Naive thymus-derived CD8-positive, alpha-beta T cell (primary cell): Measurements from ENCODE around the gene CAMK2D. TPM values are rescaled to one million over a fixed set of nuclear protein-coding genes. Genes with fewer than 3 reads are reported as not detected.

Experiments used
- ATAC-seq, 2 donors: fragments of 150-1000 bp; cut with Tn5 transposase in 1 of 2; sonication (Bioruptor Pico), chemical (Tn5 transposase) in 1 of 2; 1 replicate in 1 of 2; 2 replicates in 1 of 2; pipeline ENCODE4 v1.10.0; 2021; ENCODE audit warnings: mild to moderate bottlenecking in 2 of 2, moderate library complexity in 2 of 2
- POLR2A ChIA-PET: fragments of 350-600 bp; sonication (Branson Sonifier 250); formaldehyde crosslinking; loops from one replicate; lab custom pipeline; 2021; ENCODE audit warnings: antibody characterized with exemption; lab: Charles Lee
- DNase-seq, 10 donors: peaks; one replicate each; pipeline versions ENCODE4 v3.0.0 to v3.0.0-alpha.2; 2020 to 2022
- H3K27ac Mint-ChIP-seq, 10 donors: one replicate each; pipeline ENCODE4 v1.8.0; 2020 to 2022; ENCODE audit warnings: mild to moderate bottlenecking in 10 of 10, mixed read lengths in 10 of 10, moderate library complexity in 4 of 10, inconsistent platforms in 1 of 10
- H3K27me3 Mint-ChIP-seq, 5 donors: one replicate each; pipeline ENCODE4 v1.8.0; 2021 to 2022; ENCODE audit warnings: mixed read lengths in 5 of 5
- H3K36me3 Mint-ChIP-seq, 3 donors: one replicate each; pipeline ENCODE4 v1.8.0; 2020 to 2022; ENCODE audit warnings: mixed read lengths in 3 of 3, mild to moderate bottlenecking in 2 of 3, inconsistent platforms in 1 of 3
- H3K4me1 Mint-ChIP-seq, 4 donors: one replicate each; pipeline ENCODE4 v1.8.0; 2021 to 2022; ENCODE audit warnings: mixed read lengths in 4 of 4
- H3K4me3 Mint-ChIP-seq, 10 donors: one replicate each; pipeline ENCODE4 v1.8.0; 2020 to 2022; ENCODE audit warnings: mild to moderate bottlenecking in 10 of 10, mixed read lengths in 10 of 10, moderate library complexity in 6 of 10, inconsistent platforms in 1 of 10
- H3K9me3 Mint-ChIP-seq, 9 donors: one replicate each; pipeline ENCODE4 v1.8.0; 2020 to 2022; ENCODE audit warnings: mixed read lengths in 9 of 9, mild to moderate bottlenecking in 3 of 9, inconsistent platforms in 1 of 9, moderate library complexity in 1 of 9
- polyA plus RNA-seq, 3 donors: library from polyadenylated mRNA; unstranded; fragments of 300-500 nt; fragmentation: Illumina TruSeq; gene quantifications; one replicate each; pipeline ENCODE4 v1.2.3, GENCODE V29; 2021
- total RNA-seq, 8 experiments: library from RNA in 2 of 8; stranded (reverse) in 2 of 8; gene quantifications; one replicate each; pipeline ENCODE4 v1.2.3 and lab custom pipeline; 2021 to 2026

CAMK2D gene
- total and polyA plus RNA-seq, 5 experiments from 2014 or later = 10.4 to 40.8 (median 12.0) TPM

DNA sequence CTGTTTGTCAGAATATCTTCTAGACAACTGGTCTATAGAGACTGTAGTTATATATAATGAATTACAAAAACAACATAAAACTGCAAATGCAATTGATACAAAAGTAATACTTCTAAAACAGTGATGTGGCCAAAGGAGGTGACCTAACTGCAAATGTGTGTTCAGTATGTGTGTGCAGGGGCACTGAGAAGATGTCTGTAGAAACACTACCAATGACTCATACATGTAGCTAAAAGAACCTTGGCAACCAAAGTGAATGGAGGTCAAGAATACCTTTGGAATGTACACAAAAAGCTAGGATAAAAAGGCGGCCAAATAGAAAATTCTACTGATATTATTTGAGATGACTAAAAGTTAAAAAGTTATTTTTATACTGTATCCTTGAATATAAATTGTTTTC, 261.8 kb downstream of the CAMK2D start:
- ATAC-seq (no peak), DNase-seq (no peak)
- POLR2A ChIA-PET = no interaction called here
- Mint-ChIP-seq H3K9me3 (peaks cover 0 to 5% (median 0%) of the 10 kb centered on the region in 9 donors), H3K36me3 (peaks cover 35 to 70% (median 62%) of the 10 kb centered on the region in 3 donors), H3K4me1 (no peaks in the 10 kb centered on the region), H3K4me3 (no peak overlapping the region), H3K27ac (no peak overlapping the region), H3K27me3 (no peaks in the 10 kb centered on the region)

DNA sequence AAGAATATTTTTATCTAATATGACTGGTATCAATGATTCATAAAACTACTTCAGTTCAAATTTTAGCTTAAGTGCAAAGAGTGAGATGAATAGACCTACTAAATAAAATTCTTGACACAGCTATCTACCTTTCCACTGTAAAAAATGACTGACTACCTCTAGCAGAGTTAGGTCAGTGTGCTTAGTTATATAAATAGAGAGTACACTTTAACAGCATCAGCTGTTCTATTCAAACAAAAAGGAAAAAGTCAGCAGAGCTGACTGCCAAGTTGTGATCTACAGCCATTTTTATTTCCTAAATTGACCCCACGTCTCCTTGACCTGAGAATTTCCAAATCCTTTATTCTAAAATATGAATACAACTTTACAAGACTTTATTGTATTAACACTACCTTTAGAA, 262.4 kb downstream of the CAMK2D start:
- H3K9me3 Mint-ChIP-seq = peaks cover 0 to 5% (median 0%) of the 10 kb centered on the region in 9 donors
- POLR2A ChIA-PET = no interaction called here

DNA sequence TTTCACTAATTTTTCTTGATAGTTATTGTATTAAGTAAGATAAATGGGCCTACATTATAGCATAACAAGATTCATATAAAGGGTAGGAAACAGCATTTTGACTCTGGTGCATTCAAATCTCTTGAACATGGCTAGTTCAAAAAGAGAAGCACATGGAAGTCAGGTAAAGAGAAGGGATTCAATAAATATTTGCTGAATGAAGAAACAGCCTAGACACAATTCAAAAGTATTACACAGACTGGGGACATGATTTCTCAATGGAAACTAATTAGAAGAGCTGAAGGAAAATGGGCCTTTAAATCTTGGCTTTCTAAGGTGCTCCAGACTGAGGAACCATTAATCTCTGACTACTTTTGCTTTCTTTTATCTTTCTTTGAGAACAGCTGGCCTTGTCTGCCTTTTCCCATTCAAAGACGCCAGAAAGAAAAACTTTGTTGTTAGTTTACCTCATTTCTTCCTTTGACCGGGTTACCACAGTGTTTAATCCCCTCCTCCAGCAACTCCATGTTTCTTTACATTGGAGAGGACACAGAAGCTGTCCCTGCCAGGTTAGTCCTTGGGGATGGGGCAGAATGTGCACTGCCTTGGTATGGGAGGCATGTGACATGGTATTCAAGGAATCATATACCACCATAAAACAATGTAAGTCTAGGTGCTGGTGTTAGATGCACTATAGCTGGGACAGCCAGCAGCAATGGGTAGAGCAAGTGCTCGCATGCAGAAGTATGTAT, 264.2 kb downstream of the CAMK2D start:
- H3K27me3 Mint-ChIP-seq = no peaks in the 10 kb centered on the region
- no peak for ATAC-seq
- DNase-seq = no peak
- peaks cover 0 to 5% (median 0%) of the 10 kb centered on the region in 9 donors for H3K9me3 Mint-ChIP-seq
- H3K36me3 Mint-ChIP-seq = peaks cover 25 to 51% (median 50%) of the 10 kb centered on the region in 3 donors
- no peak overlapping the region for H3K4me3 Mint-ChIP-seq
- H3K4me1 Mint-ChIP-seq = no peaks in the 10 kb centered on the region
- no peak overlapping the region for H3K27ac Mint-ChIP-seq
- POLR2A ChIA-PET = no interaction called here

More for the DNA sequence above, 262.4 kb downstream of the CAMK2D start:
- H3K27me3 Mint-ChIP-seq = no peaks in the 10 kb centered on the region
- no peak overlapping the region for H3K4me3 Mint-ChIP-seq
- DNase-seq = no peak
- no peak for ATAC-seq
- no peak overlapping the region for H3K27ac Mint-ChIP-seq
- H3K4me1 Mint-ChIP-seq = no peaks in the 10 kb centered on the region
- H3K36me3 Mint-ChIP-seq = peaks cover 35 to 66% (median 59%) of the 10 kb centered on the region in 3 donors

DNA sequence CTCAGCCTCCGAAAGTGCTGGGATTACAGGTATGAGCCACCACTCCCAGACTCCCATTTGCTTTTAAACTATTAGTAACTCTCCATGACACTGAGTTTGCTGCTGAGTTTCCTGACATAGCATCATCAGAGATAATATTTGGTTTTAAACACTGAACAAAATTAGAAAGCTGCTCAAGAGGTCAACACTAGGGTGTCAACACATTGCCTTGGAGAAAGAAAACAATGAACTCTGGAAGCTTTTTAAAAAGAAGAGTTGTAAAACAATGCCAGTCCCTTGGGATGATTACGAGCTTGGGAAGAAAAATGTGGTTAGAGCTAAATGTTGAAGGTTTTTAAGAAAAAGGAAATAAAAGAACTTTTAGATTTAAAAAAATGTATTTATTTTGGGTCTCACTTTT, 264.8 kb downstream of the CAMK2D start:
- H3K9me3 Mint-ChIP-seq = peaks cover 0 to 5% (median 0%) of the 10 kb centered on the region in 9 donors
- DNase-seq = no peak
- no peak for ATAC-seq
- peaks cover 23 to 49% (median 47%) of the 10 kb centered on the region in 3 donors for H3K36me3 Mint-ChIP-seq
- no peak overlapping the region for H3K4me3 Mint-ChIP-seq
- H3K27ac Mint-ChIP-seq = no peak overlapping the region
- H3K27me3 Mint-ChIP-seq = no peaks in the 10 kb centered on the region
- POLR2A ChIA-PET = no interaction called here
- H3K4me1 Mint-ChIP-seq = no peaks in the 10 kb centered on the region

DNA sequence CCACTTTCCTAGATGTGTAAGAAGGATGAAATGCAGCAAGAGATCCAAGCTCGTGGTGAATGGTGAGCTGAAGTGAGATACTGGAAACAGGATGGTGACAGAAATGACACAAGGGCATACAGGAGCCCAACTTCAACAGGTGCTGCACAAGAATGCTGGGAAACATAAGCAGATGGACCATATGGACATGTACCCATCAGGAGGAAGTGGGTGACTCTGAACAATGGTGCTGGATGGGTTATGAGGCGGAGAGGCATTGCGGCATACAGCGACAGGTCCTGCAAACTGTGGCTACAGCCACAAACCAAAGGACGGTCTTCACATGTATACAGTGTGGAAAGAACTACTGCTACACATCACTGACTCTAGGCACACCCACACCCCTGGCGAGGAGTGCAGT, 265.7 kb downstream of the CAMK2D start:
- POLR2A ChIA-PET = no interaction called here
- Mint-ChIP-seq H3K27ac (no peak overlapping the region), H3K9me3 (peaks cover 0 to 5% (median 0%) of the 10 kb centered on the region in 9 donors), H3K36me3 (peaks cover 23 to 49% (median 45%) of the 10 kb centered on the region in 3 donors), H3K4me1 (no peaks in the 10 kb centered on the region), H3K27me3 (no peaks in the 10 kb centered on the region), H3K4me3 (no peak overlapping the region)
- DNase-seq = no peak
- ATAC-seq = no peak

DNA sequence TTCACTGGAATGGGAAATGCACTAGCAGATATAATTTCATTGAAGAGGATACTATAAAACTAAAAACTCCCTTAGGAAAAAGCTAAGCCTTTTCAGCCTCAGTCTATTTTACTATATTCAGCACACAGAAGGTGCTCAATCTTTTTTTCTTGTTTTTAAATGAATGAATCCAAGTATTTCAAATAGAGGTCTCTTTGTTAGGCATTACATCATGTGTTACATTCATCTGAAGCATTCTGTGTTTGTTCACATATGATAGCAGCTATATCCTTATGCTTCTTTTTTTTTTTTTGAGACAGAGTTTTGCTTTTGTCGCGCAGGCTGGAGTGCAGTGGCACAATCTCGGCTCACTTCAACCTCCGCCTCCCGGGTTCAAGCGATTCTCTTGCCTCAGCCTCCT, 278.4 kb downstream of the CAMK2D start:
- no peak for ATAC-seq
- Mint-ChIP-seq H3K36me3 (peaks cover 41 to 74% (median 53%) of the 10 kb centered on the region in 3 donors), H3K9me3 (peaks cover 0 to 12% (median 4%) of the 10 kb centered on the region in 9 donors), H3K27me3 (no peaks in the 10 kb centered on the region), H3K4me3 (no peak overlapping the region), H3K4me1 (peaks cover 0 to 2% (median 0%) of the 10 kb centered on the region in 4 donors), H3K27ac (no peak overlapping the region)
- POLR2A ChIA-PET = no interaction called here
- DNase-seq = no peak

DNA sequence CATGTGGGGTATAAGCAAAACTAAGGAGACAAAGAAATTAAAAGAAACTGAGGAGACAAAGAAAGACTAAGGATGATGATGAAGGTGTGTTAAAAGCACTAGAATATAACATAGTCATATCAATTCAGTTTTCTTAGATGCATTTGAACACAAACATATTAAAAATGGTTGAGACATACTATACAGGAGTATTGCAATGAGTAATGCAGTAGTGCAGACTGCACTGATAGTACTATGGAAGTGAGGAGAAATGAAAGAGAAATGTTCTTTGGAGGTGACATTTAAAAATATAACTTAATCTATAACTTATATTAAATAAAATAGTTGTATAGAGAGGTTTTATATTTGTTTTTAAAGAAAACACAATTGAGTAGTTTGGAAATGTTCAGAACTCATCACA, 279.2 kb downstream of the CAMK2D start:
- POLR2A ChIA-PET = no interaction called here
- H3K9me3 Mint-ChIP-seq = peaks cover 0 to 15% (median 4%) of the 10 kb centered on the region in 9 donors
- H3K4me3 Mint-ChIP-seq = no peak overlapping the region
- DNase-seq (no peak), ATAC-seq (no peak)
- peaks cover 44 to 80% (median 55%) of the 10 kb centered on the region in 3 donors for H3K36me3 Mint-ChIP-seq
- peak overlapping the region in 2 of 10 donors; percentile 40 to 43 for H3K27ac Mint-ChIP-seq
- peaks cover 0 to 2% (median 0%) of the 10 kb centered on the region in 4 donors for H3K4me1 Mint-ChIP-seq
- no peaks in the 10 kb centered on the region for H3K27me3 Mint-ChIP-seq

DNA sequence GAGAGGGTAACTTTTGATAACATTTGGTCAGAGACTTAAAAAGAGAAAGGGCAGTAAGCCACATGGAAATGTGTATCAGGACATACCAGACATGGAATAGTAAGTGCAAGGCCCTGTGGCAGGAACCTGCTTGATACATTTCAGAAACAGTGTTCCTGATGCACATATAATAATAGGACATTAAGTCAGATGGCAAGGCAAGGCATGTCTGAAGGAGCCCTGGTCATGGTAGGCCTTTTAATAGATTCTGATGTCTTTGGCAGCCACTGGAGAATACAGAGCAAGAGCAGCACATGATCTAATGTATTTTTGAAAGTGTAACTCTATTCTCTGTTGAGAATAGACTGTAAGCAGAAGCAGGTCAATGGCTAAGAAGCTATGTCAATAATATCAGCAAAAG, 279.7 kb downstream of the CAMK2D start:
- H3K27me3 Mint-ChIP-seq = no peaks in the 10 kb centered on the region
- H3K4me3 Mint-ChIP-seq = no peak overlapping the region
- peaks cover 46 to 82% (median 55%) of the 10 kb centered on the region in 3 donors for H3K36me3 Mint-ChIP-seq
- peaks cover 0 to 2% (median under 1%) of the 10 kb centered on the region in 4 donors for H3K4me1 Mint-ChIP-seq
- H3K9me3 Mint-ChIP-seq = peaks cover 0 to 17% (median 6%) of the 10 kb centered on the region in 9 donors
- POLR2A ChIA-PET = no interaction called here
- DNase-seq (no peak), ATAC-seq (no peak)
- peak overlapping the region in 1 of 10 donors; percentile 43 for H3K27ac Mint-ChIP-seq

DNA sequence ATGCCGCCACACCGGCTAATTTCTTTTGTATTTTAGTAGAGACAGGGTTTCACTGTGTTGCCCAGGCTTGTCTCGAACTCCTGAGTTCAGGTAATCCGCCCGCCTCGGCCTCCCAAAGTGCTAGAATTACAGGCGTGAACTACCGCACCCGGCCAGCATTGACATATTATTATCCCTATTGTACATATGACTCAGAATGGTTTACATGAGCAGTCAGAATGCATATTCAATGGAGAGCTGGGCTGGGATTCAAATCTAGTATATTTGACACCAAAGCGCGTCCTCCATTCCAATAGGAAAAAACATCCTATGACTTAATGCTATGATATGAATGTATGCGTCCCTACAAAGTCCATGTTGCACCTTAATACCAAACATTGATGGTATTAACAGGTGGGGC, 281.4 kb downstream of the CAMK2D start:
- Mint-ChIP-seq H3K27ac (no peak overlapping the region), H3K27me3 (no peaks in the 10 kb centered on the region), H3K36me3 (peaks cover 48 to 80% (median 59%) of the 10 kb centered on the region in 3 donors), H3K9me3 (peaks cover 0 to 21% (median 10%) of the 10 kb centered on the region in 9 donors), H3K4me1 (peaks cover 0 to 3% (median under 1%) of the 10 kb centered on the region in 4 donors), H3K4me3 (no peak overlapping the region)
- ATAC-seq (no peak), DNase-seq (no peak)
- POLR2A ChIA-PET = no interaction called here

DNA sequence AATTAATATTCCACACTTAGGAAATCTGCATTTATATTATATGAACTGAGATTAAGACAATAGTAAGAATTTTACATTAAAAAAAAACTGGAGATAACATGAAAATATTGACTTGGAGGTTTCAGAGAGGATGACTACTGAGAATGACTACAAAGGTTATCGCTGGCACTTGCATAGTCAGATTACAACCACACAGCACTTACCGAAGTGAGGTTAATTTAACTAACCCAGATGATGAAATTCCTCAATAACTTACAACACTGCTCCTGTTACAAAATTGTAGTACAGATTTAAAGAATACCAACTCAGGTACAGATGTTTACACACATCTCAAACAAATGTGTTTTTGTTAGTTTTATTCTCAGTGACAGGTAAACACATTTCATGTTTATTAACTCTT, 283.5 kb downstream of the CAMK2D start:
- Mint-ChIP-seq H3K9me3 (peaks cover 0 to 21% (median 10%) of the 10 kb centered on the region in 9 donors), H3K27me3 (no peaks in the 10 kb centered on the region), H3K4me1 (peaks cover 0 to 3% (median under 1%) of the 10 kb centered on the region in 4 donors), H3K27ac (no peak overlapping the region), H3K36me3 (peaks cover 42 to 67% (median 51%) of the 10 kb centered on the region in 3 donors), H3K4me3 (no peak overlapping the region)
- POLR2A ChIA-PET = no interaction called here
- ATAC-seq (no peak), DNase-seq (no peak)

DNA sequence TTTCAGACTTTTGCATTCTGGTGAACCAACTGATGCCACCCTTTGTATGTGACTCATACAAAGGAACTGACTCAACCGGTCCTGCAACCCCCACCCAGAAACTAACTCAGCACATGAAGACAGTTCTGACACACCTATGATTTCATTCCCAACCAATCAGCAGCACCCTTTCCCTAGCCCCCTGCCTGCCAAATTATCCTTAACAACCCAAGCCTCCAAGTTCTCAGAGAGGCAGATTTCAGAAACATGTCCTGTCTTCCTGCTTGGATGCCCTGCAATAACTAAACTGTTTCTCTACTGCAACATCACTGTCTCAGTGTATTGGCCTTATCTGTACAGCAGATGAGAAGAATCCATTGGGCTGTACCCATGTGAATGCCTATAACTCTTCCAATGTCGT, 284.7 kb downstream of the CAMK2D start:
- POLR2A ChIA-PET = no interaction called here
- Mint-ChIP-seq H3K27ac (no peak overlapping the region), H3K9me3 (peaks cover 0 to 21% (median 9%) of the 10 kb centered on the region in 9 donors), H3K27me3 (no peaks in the 10 kb centered on the region), H3K36me3 (peaks cover 36 to 58% (median 44%) of the 10 kb centered on the region in 3 donors), H3K4me3 (no peak overlapping the region), H3K4me1 (peaks cover 0 to 3% (median under 1%) of the 10 kb centered on the region in 4 donors)
- ATAC-seq = no peak
- DNase-seq = no peak

DNA sequence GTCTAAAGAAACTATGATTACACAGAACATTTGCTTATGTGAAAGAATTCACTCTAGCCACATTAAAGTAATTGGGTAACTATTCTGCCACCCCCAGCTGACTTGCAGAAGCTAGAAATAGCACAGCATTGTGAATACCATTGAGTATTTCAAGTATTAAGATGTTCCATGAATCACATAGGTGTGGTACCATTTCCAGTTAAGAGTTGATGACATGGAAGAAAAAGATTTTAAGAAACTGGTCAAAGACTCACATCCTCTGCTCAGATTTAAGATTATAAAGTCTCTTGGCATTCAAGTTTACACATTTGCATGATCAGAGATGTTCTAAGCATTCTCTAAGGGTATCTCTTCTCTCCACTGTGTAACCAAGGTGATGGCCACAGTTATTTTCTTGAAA, 287.5 kb downstream of the CAMK2D start:
- ATAC-seq (no peak), DNase-seq (no peak)
- H3K9me3 Mint-ChIP-seq = peaks cover 0 to 18% (median 6%) of the 10 kb centered on the region in 9 donors
- peaks cover 20 to 48% (median 44%) of the 10 kb centered on the region in 3 donors for H3K36me3 Mint-ChIP-seq
- no peak overlapping the region for H3K27ac Mint-ChIP-seq
- no peaks in the 10 kb centered on the region for H3K27me3 Mint-ChIP-seq
- peaks cover 0 to 10% (median 3%) of the 10 kb centered on the region in 4 donors for H3K4me1 Mint-ChIP-seq
- POLR2A ChIA-PET = no interaction called here
- no peak overlapping the region for H3K4me3 Mint-ChIP-seq

DNA sequence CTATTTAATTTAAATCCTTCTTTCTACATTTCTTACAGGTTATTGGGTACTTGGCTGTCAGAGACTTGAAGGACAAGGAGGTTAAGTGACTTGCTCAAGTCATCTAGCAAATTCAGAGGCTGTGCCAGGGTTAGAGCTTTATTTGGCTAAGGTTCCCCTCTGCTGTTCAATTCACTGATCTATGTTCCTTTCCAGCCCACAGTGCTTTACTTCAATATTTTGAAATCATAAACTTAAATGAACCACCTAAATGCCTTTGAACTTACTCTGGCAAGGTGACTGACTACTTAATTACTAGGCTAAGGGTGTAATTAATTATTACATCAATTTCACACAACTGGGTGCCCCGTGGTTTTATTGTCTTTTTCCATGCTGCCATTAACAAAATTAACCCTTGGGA, 288.7 kb downstream of the CAMK2D start:
- Mint-ChIP-seq H3K4me1 (peaks cover 0 to 10% (median 6%) of the 10 kb centered on the region in 4 donors), H3K9me3 (peaks cover 0 to 8% (median 6%) of the 10 kb centered on the region in 9 donors), H3K27me3 (no peaks in the 10 kb centered on the region), H3K4me3 (no peak overlapping the region), H3K27ac (no peak overlapping the region), H3K36me3 (peaks cover 9 to 36% (median 32%) of the 10 kb centered on the region in 3 donors)
- DNase-seq (no peak), ATAC-seq (no peak)
- POLR2A ChIA-PET = no interaction called here
